ENCODE measurements around the gene BABAM1. TPM values are rescaled to one million over a fixed set of nuclear protein-coding genes. Genes with fewer than 3 reads are reported as not detected.

Gene BABAM1
- total RNA-seq, 1 experiment from 2014 or later = 93.3 TPM

DNA sequence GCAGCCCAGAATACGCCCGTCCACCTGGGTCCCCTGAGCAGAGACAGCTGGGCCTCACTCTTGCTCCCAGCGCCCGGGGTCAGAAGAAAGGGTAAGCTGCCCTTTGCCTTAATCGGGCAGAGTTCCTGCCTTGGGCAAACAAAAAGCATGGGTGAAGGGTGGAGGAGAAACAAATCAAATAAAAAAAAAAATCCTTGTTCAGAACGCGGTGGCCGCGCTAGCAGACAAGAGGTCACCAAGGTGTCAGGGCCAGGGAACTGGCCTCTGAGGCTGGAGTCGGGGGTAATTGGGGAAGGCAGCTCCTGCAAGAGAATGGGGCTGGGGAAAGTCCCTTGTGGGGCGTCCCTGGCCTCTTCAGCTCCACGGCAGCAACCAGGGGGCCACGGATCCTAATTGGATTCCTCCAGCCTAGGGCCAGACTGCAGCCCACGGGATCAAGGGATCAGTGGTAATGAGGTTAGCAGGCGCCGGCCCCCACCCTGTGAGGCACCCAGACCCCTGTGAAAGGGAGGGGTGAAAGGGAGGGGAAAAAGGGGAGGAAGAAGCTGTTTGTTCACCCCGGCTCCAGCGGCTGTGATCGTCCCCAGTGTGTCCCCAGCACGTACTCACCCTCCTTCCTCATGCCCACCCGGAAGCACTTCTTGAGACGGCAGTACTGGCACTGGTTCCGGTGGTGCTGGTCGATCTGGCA lies 27.0 kb upstream of the BABAM1 start:
- Histone ChIP-seq H3K79me2 (ENCODE audit: insufficient read depth, low read length) (peaks cover 56% of the 10 kb centered on the region), H3K9ac (ENCODE audit: low read length) (no peak overlapping the region), H3K27ac (ENCODE audit: low read depth, low read length) (no peak overlapping the region; the same call in 1 of the 2 replicates), H4K20me1 (ENCODE audit: insufficient read depth) (no peaks in the 10 kb centered on the region), H3K9me2 (ENCODE audit: insufficient read depth) (no peaks in the 10 kb centered on the region), H3K4me3 (replicated peaks in 1 of 2; ENCODE audit: low read depth in 1 of 2, low read length in 2 of 2) (no peak overlapping the region), H3K4me2 (ENCODE audit: low read length) (no peak overlapping the region), H3K27me3 (ENCODE audit: insufficient read depth, low read length) (no peaks in the 10 kb centered on the region), H3K36me3 (ENCODE audit: control insufficient read depth in 1 of 2, insufficient read depth in 2 of 2, low read length in 2 of 2) (peaks cover 0 to 4% of the 10 kb centered on the region in 2 experiments; a peak in 1 of 4 replicates), H3K9me3 (ENCODE audit: control insufficient read depth in 1 of 2, insufficient read depth in 1 of 2, low read depth in 1 of 2, low read length in 2 of 2) (no peaks in the 10 kb centered on the region), H3K4me1 (ENCODE audit: control insufficient read depth in 1 of 2, insufficient read depth in 2 of 2, low read length in 2 of 2) (peaks cover 24 to 47% of the 10 kb centered on the region in 2 experiments), H2AFZ (ENCODE audit: low read depth, low read length, poor library complexity, severe bottlenecking) (no peak overlapping the region)
- DNase-seq (ENCODE audit: low read depth, low spot score) (no peak), ATAC-seq (no peak)
- intact Hi-C loops (cut with micrococcal nuclease) = no loop called here
- TF ChIP-seq YY1 (IDR thresholded peaks at IDR 0.05; ENCODE audit: extremely low read depth, insufficient replicate concordance, low read depth, low read length) = no peak
- no peak for TF ChIP-seq JUND (IDR thresholded peaks at IDR 0.05)
- no peak for TF ChIP-seq SRF (IDR thresholded peaks at IDR 0.05; ENCODE audit: low read depth)
- no peak for TF ChIP-seq POLR2AphosphoS5 (IDR thresholded peaks at IDR 0.05; ENCODE audit: low read depth, low read length)
- TF ChIP-seq, protein P1, sequence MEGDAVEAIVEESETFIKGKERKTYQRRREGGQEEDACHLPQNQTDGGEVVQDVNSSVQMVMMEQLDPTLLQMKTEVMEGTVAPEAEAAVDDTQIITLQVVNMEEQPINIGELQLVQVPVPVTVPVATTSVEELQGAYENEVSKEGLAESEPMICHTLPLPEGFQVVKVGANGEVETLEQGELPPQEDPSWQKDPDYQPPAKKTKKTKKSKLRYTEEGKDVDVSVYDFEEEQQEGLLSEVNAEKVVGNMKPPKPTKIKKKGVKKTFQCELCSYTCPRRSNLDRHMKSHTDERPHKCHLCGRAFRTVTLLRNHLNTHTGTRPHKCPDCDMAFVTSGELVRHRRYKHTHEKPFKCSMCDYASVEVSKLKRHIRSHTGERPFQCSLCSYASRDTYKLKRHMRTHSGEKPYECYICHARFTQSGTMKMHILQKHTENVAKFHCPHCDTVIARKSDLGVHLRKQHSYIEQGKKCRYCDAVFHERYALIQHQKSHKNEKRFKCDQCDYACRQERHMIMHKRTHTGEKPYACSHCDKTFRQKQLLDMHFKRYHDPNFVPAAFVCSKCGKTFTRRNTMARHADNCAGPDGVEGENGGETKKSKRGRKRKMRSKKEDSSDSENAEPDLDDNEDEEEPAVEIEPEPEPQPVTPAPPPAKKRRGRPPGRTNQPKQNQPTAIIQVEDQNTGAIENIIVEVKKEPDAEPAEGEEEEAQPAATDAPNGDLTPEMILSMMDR (IDR thresholded peaks at IDR 0.05 in 2 of 3, conservative IDR thresholded peaks at IDR 0.05 in 1 of 3; ENCODE audit: borderline replicate concordance in 1 of 3, insufficient read depth in 1 of 3, low read depth in 2 of 3, low read length in 2 of 3) = no peak
- TF ChIP-seq RAD21 (IDR thresholded peaks at IDR 0.05; ENCODE audit: low read depth) = no peak
- TF ChIP-seq, protein P2, sequence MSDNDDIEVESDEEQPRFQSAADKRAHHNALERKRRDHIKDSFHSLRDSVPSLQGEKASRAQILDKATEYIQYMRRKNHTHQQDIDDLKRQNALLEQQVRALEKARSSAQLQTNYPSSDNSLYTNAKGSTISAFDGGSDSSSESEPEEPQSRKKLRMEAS (IDR thresholded peaks at IDR 0.05) = no peak
- TF ChIP-seq EZH2phosphoT487 (IDR thresholded peaks at IDR 0.05; ENCODE audit: borderline replicate concordance) = no peak
- POLR2A ChIA-PET = interaction anchor here (1.5 kb wide), 1 partner anchor 14 kb away, joined by 4 read pairs; the partner anchor contains the start of gene OCEL1
- CTCF ChIA-PET = no interaction called here
- no TSS peak for BruUV-seq (replicated peaks)
- RAD21 ChIA-PET (ENCODE audit: low non-redundant PET in 1 of 2, low total read pairs in 2 of 2, uncharacterized antibody in 2 of 2, unreplicated experiment in 2 of 2) = no interaction called here
